SJSA1 (cell line): Measurements from ENCODE around the gene CSRP1. TPM values are rescaled to one million over a fixed set of nuclear protein-coding genes. Genes with fewer than 3 reads are reported as not detected.
A peak's percentile ranks its signal among the peaks of the same experiment; 100 is the strongest.
"Not testable (repeated sequence)": the region's sequence is repeated elsewhere in the genome, so short reads cannot be mapped to it uniquely, and the experiment has no call there.

Experiments used
- DNase-seq, 2 experiments: peaks; one replicate each; pipeline ENCODE4 v3.0.0-alpha.2; 2015 to 2020; ENCODE audit warnings: low spot score in 2 of 2, low read depth in 1 of 2
- H3K27ac ChIP-seq: fragments of 250-450 bp; sonication (Bioruptor Pico); 2 replicates; pipeline ENCODE4 v1.5.1; 2020; ENCODE audit warnings: mild to moderate bottlenecking, moderate library complexity
- H3K27me3 ChIP-seq: fragments of 250-450 bp; sonication (Bioruptor Pico); replicated peaks from 2 replicates; pipeline ENCODE4 v1.5.1; 2020; ENCODE audit warnings: mild to moderate bottlenecking, moderate library complexity
- H3K36me3 ChIP-seq: fragments of 250-450 bp; sonication (Bioruptor Pico); 2 replicates; pipeline ENCODE4 v1.5.1; 2020; ENCODE audit warnings: mild to moderate bottlenecking
- H3K4me1 ChIP-seq: fragments of 250-450 bp; sonication (Bioruptor Pico); replicated peaks from 2 replicates; pipeline ENCODE4 v1.6.1; 2021; ENCODE audit warnings: mild to moderate bottlenecking
- H3K4me3 ChIP-seq: fragments of 250-450 bp; sonication (Bioruptor Pico); 2 replicates; pipeline ENCODE4 v1.5.1; 2020; ENCODE audit warnings: mild to moderate bottlenecking
- H3K9me3 ChIP-seq: fragments of 250-450 bp; sonication (Bioruptor Pico); replicated peaks from 2 replicates; pipeline ENCODE4 v1.5.1; 2020; ENCODE audit warnings: mild to moderate bottlenecking
- total RNA-seq: library from RNA; depleted of rRNA; stranded (reverse); fragments of >200 nt; shearing (Covaris generic); gene quantifications from 2 replicates; pipeline ENCODE4 v1.2.3, GENCODE V29; 2014

CSRP1 gene
- total RNA-seq, 1 experiment from 2014 or later = 1,377 TPM

DNA sequence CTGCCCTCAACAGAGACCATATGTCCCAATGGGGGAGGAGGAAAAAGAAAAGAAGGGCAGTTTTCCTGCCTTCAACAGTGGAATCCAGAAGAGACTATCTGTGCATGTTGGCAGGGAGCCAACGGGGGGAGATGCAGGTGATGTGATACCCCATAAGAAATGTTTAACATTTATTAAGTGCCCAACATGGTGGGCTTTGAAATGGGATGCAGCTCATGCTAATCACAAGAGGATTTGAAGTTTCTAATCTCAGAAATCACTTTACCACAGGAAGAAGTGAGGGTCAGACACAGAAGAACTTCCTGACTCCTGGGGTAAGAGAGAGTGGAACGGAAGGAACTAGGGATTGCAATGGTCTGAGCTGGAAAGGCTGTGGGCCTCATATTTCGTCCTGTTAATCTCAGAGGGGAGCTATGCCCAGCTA is 16.2 kb downstream of the CSRP1 start:
- peaks cover 41% of the 10 kb centered on the region for H3K4me1 ChIP-seq
- DNase-seq = no peak
- peaks cover 90% of the 10 kb centered on the region for H3K36me3 ChIP-seq

DNA sequence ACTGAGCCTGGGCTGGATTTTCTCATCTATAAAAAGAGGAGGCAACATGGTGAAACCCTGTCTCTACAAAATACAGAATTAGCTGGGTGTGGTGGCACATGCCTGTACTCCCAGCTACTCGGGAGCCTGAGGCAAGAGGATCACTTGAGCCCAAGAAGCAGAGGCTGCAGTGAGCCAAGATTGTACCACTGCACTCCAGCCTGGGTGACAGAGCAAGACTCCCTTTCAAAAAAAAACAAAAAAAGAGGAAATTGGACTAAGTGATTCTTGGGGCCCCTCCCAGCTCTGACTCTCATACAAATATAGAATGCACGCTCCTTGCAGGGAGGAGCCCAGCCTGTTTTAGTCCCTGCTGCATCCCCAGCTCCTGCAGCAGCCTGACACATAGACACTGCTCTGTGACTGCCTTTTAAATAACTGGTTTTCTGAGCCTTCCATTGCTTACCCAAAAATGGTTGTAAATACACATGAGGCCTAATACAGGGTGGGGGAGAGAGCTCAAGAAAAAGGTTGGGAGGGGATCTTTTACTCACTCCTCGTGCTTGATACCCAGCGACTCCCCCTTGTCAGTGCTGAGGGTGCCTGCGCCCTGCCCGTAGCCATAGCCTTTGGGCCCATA is 17.2 kb downstream of the CSRP1 start:
- H3K4me1 ChIP-seq = peaks cover 41% of the 10 kb centered on the region
- H3K9me3 ChIP-seq = no peaks in the 10 kb centered on the region
- peak overlapping the region; percentile 84 for H3K27ac ChIP-seq
- no peaks in the 10 kb centered on the region for H3K27me3 ChIP-seq
- DNase-seq = no peak
- H3K36me3 ChIP-seq = peaks cover 90% of the 10 kb centered on the region
- no peak overlapping the region for H3K4me3 ChIP-seq

More for the DNA sequence above, 16.2 kb downstream of the CSRP1 start:
- H3K27me3 ChIP-seq = no peaks in the 10 kb centered on the region
- no peak overlapping the region for H3K4me3 ChIP-seq
- H3K9me3 ChIP-seq = no peaks in the 10 kb centered on the region
- H3K27ac ChIP-seq = no peak overlapping the region

DNA sequence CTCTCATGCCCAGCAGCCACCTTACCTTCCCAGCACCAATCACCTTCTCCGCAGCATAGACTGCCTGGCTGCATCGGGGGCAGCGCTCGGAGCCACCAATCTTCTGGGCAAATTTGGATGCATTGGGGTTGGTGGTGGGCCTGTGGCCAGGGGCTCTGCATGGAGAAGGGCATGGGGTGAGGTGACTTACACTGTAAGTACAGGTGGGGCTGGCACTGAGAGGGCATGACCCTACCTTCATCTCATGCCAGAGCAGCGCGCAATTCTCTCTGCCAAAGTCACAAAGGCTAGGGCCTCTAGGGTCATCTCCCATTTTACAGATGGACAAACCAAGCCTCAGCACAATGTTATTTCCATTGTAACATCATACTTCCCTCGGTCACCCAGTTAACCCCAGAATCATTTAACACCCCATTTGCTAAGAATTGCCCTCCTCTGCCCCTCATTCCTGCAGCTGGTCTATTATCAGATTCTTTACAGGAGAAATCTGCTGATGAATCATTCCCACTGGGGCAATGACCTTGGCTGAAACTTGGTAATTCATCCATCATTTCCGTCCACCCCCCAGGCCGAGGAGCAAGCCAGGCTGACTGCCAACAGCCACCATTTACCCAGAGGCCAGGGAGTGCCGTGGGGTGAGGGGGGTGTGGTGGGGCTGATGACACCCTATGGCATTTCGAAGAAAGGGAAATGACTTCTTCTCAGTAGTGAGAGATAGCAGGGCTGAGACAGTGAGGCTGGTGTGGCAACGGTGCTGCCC is 17.9 kb downstream of the CSRP1 start:
- no peak overlapping the region for H3K4me3 ChIP-seq
- H3K27me3 ChIP-seq = no peaks in the 10 kb centered on the region
- H3K27ac ChIP-seq = peak overlapping the region; percentile 84
- no peaks in the 10 kb centered on the region for H3K9me3 ChIP-seq
- H3K4me1 ChIP-seq = peaks cover 41% of the 10 kb centered on the region
- DNase-seq = peak; percentile 92 to 97
- peaks cover 92% of the 10 kb centered on the region for H3K36me3 ChIP-seq

DNA sequence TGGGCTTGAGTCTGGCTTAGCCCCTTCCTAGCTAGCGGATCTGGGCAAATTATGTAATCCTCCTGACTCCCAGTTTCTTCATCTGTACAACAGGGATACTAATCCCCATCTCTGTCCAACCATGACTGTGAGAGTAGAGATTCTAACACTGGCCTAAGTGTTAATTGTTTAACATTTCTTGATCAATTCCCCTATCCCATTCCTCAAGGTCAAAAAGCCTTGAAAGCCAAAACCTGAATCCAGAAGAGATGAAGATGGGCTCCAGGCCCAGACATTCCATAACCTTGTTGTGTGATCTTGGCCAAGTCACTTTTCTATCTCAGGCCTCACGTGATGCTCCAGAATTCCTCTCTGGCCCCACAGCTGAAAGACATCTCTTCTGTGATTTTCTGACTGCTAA is 19.2 kb downstream of the CSRP1 start:
- no peaks in the 10 kb centered on the region for H3K9me3 ChIP-seq
- H3K4me1 ChIP-seq = peaks cover 38% of the 10 kb centered on the region
- no peaks in the 10 kb centered on the region for H3K27me3 ChIP-seq
- DNase-seq = no peak
- no peak overlapping the region for H3K4me3 ChIP-seq
- H3K36me3 ChIP-seq = peaks cover 92% of the 10 kb centered on the region
- H3K27ac ChIP-seq = 0 out of 2 replicates have a peak overlapping the region, but pooled peaks have one; percentile 7

DNA sequence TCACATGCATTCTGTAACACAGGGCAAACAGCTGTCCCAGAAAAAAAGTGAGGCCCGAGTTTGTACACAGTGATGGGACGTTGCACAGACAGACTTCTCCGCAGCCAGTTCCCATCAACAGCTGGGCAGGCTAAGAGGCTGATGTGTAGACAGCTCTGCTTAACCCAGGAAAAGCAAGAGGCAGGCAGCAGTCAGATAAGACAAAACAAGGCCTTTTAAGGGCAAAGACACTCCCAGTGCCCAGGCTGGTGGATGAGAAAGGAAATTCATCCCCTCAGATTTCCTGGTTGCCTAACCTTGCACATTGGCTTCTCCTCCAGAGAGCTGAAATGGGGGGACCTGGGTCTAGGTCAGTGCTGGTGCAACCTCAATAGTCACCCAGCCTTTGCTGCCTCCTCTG is 20.7 kb downstream of the CSRP1 start:
- Histone ChIP-seq H3K27me3 (no peaks in the 10 kb centered on the region), H3K4me1 (peaks cover 28% of the 10 kb centered on the region), H3K36me3 (peaks cover 88% of the 10 kb centered on the region), H3K4me3 (no peak overlapping the region), H3K9me3 (no peaks in the 10 kb centered on the region), H3K27ac (no peak overlapping the region)
- no peak for DNase-seq

DNA sequence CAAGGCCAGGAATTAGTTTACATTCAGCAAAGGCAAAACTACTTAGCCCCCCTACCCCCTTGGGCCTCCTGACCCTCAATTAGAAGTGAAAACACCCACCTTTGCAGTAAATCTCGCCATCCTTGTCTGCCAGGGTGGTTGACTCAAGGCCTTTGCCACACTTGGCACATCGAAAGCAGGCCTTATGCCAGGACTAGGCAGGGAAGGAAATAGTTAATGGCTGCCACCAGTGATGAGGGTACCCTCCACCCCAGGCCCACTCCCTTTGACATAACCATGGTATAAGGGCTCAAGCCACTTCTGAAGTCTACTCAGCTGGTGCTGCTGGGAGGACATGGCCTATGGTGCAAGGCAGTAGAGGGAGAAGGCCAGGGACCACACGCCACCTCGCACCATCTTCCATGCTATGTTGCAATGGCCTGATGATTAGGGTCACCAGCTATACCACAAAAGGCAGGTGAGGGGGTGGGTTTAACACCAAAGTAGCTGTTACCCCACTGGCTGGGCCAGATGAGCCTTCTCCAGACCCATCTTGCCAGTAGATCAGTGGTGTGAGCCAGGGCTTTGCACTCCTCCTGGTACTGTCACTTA is 21.6 kb downstream of the CSRP1 start:
- Histone ChIP-seq H3K36me3 (peaks cover 81% of the 10 kb centered on the region), H3K27ac (no peak overlapping the region)

DNA sequence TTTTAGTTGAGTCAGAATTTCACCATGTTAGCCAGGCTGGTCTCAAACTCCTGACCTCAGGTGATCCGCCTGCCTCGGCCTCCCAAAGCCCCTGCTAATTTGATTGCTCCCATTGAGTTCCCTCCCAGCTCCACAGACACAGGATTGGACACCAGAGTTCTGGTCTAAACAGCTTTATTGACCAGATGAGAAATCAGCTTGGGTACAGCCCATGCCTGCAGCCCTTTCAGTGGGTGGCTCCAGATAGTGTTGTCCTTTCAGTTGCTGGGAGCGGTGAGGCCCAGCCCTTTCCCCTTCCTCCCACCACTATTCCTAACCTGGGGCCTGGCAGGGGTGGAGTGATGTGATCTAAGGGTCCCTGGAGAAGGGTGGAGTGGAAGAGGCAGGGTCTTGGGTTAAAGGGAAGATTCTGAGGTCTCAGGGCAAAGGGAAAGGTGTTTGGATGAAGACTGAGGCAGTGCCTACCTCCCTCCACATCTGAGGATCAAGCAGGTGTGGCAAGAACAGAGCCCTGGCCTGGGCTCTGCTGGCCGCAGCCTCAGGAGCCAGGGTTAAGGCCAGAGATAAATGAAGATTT is 23.5 kb downstream of the CSRP1 start:
- no peaks in the 10 kb centered on the region for H3K27me3 ChIP-seq
- H3K4me3 ChIP-seq = no peak overlapping the region
- H3K9me3 ChIP-seq = no peaks in the 10 kb centered on the region
- peaks cover 67% of the 10 kb centered on the region for H3K36me3 ChIP-seq
- no peak for DNase-seq
- H3K4me1 ChIP-seq = peaks cover 15% of the 10 kb centered on the region
- H3K27ac ChIP-seq = no peak overlapping the region

More for the DNA sequence above, 21.6 kb downstream of the CSRP1 start:
- H3K4me1 ChIP-seq = peaks cover 28% of the 10 kb centered on the region
- no peaks in the 10 kb centered on the region for H3K9me3 ChIP-seq
- no peak for DNase-seq
- no peaks in the 10 kb centered on the region for H3K27me3 ChIP-seq
- H3K4me3 ChIP-seq = no peak overlapping the region

DNA sequence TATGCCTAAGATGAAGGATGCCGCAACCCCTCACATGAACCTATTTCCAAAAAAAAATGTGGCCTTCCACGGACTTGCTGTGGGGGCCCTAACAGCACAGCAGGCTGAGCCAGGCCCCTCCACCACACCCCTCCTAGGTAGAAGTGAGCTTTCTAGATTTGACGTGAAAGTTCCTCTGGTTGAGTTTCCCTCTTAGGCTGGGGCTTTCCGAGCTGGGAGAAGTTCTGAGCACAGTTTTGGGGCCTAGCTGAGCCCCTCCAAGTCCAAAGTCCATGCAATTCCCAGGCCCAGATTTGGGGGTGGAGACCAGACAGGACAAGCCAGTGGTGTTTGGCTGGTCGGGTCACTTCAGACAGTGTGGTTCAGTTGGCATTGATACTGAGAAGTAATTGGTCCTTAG is 24.2 kb downstream of the CSRP1 start:
- H3K27me3 ChIP-seq = no peaks in the 10 kb centered on the region
- peaks cover 59% of the 10 kb centered on the region for H3K36me3 ChIP-seq
- DNase-seq = no peak
- no peak overlapping the region for H3K27ac ChIP-seq
- H3K9me3 ChIP-seq = no peaks in the 10 kb centered on the region
- peaks cover 14% of the 10 kb centered on the region for H3K4me1 ChIP-seq
- H3K4me3 ChIP-seq = no peak overlapping the region

DNA sequence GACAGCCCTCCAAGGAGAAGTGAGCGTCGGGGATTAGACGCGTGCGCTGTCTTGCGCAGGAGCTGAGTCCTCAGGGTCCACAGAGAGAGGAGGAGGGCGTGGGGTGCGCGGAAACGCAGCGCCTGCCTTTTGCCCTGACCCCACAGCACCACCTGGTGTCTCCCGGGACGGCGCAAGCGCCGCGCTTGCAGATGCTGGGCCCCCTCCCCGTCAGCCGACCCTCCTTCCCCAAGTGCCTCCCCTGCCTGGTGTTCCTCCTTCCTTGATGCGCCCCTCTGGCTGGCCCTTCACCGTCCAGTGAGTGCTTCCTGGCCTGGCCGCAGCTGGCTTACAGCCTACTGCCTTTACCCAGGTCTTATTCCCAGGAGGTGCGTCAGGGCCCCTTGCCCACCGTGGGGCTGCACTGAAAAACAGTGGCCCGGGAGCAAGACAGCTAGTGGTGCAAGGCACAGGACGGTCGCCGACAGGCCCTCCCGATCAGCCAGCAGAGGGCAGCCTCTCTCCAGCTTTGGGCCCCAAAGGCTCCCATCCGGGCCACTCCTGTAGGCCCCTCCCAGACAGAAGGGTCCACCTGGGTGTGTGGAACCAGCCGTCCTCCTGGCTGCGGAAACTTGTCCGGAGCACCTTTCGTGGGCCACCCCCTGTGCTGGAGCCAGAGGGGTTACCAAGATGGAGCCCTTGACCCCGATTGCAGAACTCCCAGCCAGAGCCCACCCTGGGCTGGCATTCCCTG is 25.0 kb downstream of the CSRP1 start:
- no peaks in the 10 kb centered on the region for H3K27me3 ChIP-seq
- no peak overlapping the region for H3K4me3 ChIP-seq
- H3K27ac ChIP-seq = no peak overlapping the region
- no peaks in the 10 kb centered on the region for H3K9me3 ChIP-seq
- peak; percentile 74 to 84 for DNase-seq
- peaks cover 51% of the 10 kb centered on the region for H3K36me3 ChIP-seq
- peaks cover 14% of the 10 kb centered on the region for H3K4me1 ChIP-seq

DNA sequence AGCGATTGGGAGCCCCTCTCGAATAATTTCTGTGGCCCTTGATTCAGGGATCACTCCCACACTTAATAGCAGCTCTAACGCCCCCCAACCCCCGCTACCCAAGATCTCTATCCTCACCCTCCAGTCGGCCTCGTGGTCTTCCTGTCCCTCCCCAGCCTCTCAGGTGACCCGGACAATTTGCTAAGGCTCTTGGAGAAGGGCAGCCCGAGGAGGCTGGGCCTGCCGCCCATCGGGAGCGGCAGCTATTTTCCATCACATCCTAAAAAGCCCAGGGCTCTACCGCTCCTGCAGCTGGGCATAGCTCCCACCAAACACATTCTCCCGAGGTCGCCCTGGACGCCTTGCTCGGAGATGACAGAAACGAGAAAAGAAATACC is 25.9 kb downstream of the CSRP1 start:
- Histone ChIP-seq H3K27me3 (no peaks in the 10 kb centered on the region), H3K4me1 (peaks cover 14% of the 10 kb centered on the region), H3K36me3 (peaks cover 42% of the 10 kb centered on the region), H3K4me3 (peak overlapping the region; percentile 30), H3K9me3 (no peaks in the 10 kb centered on the region), H3K27ac (no peak overlapping the region)
- DNase-seq = no peak

DNA sequence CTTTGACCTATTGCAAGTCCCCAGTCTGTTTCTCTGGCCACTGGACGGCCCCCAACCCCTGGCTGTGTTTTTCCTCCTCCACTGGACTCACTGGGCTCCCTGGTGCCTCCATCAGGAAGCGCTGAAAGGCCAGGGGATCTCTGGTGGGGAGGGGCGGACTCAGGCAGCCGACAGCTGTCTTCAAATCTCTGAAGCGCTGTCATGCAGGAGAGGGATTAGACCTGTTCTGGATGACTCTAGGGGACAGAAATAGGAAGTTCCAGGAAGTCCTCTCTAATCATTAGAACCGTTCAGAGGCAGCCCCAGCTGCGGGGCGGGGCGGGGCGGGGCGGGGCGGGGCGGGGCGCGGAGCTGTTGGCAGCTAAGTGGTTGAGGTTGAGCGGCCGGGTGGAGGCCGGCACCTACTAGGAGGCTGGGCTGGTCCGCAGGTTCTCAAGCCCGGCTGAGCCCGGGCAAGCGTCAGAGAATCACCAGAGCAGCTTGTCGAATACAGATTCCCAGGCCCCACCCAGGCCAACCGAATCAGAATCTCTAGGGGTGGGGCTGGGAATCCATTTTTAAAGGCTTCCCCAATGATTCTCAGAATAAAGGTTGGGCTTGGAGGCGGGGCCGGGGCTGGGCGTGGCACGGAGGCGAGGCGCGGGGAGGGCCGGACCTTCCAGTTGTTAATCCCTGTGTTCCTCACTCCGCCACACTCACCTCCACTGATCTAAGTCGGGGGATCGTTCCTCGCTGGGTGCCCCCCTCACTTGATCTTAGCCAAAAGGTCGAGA is 26.5 kb downstream of the CSRP1 start:
- H3K27me3 ChIP-seq = no peaks in the 10 kb centered on the region
- peak; percentile 78 to 79 for DNase-seq
- H3K4me3 ChIP-seq = peak overlapping the region; percentile 30
- H3K4me1 ChIP-seq = peaks cover 14% of the 10 kb centered on the region
- no peaks in the 10 kb centered on the region for H3K9me3 ChIP-seq
- H3K36me3 ChIP-seq = peaks cover 36% of the 10 kb centered on the region
- no peak overlapping the region for H3K27ac ChIP-seq

DNA sequence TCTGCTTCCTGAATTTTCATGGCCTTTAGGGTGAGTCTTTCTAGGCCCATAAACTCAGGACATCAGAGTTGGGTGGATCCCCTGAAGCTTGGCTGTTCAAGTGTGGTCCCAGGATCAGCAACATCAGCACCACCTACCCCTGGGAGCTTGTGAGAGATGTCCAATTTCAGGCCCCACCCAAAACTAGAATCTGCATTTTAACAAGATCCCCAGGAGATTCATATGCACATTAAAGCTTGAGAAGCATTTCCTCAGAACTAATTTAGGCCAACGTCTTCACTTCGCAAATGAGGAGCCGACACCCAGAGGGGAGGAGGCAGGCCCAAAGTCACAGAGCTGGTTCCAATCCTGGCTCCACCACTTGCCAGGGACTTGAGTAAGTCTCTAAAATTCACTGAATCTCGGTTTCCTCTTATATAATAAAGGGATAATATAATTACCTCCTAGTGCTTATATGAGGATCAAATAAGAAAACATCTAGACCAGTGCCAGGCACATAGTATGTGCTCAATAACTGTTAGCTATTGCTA is 27.7 kb downstream of the CSRP1 start:
- Histone ChIP-seq H3K4me1 (peaks cover 14% of the 10 kb centered on the region), H3K36me3 (peaks cover 25% of the 10 kb centered on the region), H3K4me3 (no peak overlapping the region), H3K27me3 (no peaks in the 10 kb centered on the region), H3K27ac (no peak overlapping the region), H3K9me3 (no peaks in the 10 kb centered on the region)
- DNase-seq = no peak

DNA sequence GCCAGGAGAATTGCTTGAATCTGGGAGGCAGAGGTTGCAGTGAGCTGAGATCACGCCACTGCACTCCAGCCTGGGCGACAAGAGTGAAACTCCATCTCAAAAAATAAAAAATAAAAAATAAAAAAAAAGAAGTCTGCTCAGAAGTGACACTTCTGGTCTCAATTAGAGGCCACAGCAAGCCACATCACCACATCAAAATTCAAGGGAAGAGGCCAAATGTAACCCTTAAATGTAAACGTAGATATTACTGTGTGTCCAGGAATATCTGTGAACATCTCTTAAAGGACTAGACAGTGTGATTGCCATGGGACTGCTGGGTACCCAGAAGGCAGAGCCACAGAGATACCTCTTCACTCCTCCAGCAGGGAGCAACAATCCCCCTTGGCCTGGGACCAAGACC is 28.3 kb downstream of the CSRP1 start:
- H3K27ac ChIP-seq, H3K4me3 ChIP-seq, DNase-seq, H3K9me3 ChIP-seq, H3K27me3 ChIP-seq: not testable (repeated sequence)
- Histone ChIP-seq H3K36me3 (peaks cover 19% of the 10 kb centered on the region), H3K4me1 (peaks cover 14% of the 10 kb centered on the region)
